NB4 (cell line): Measurements from ENCODE around the gene CHKA.

ENCODE experiments used
- CTCF ChIP-seq: IDR thresholded peaks from one replicate; pipeline ENCODE4 v1.5.1; 2012; ENCODE audit warnings: low read depth, low read length
- POLR2A ChIP-seq: IDR thresholded peaks from 2 replicates; pipeline ENCODE4 v1.6.1; 2011; ENCODE audit warnings: mild to moderate bottlenecking; ENCODE audit not compliant: insufficient read length; ENCODE audit errors: extremely low read depth

- TF ChIP-seq POLR2A (no peak), CTCF (no peak)
Measured at GRCh38 chr11:68012843-68013610, 108.2 kb downstream of the CHKA start.
